GM12872 (cell line): ENCODE data around the gene FAM114A1.

Experiments
- CTCF ChIP-seq: IDR thresholded peaks from 3 replicates; pipeline ENCODE4 v1.5.1; 2011; ENCODE audit warnings: low read depth, mild to moderate bottlenecking, low read length, moderate library complexity; ENCODE audit not compliant: insufficient read depth

The FAM114A1 gene

GRCh38 chr4:38928568-38928967 is 61.0 kb downstream of the FAM114A1 start:
- TF ChIP-seq CTCF = no peak

- TF ChIP-seq CTCF = no peak
Observed at GRCh38 chr4:38928974-38929373, 61.4 kb downstream of the FAM114A1 start.

GRCh38 chr4:38930204-38930603 is 62.6 kb downstream of the FAM114A1 start:
- no peak for TF ChIP-seq CTCF

- no peak for TF ChIP-seq CTCF
Observed at GRCh38 chr4:38930707-38931106, 63.1 kb downstream of the FAM114A1 start.

- TF ChIP-seq CTCF = no peak
Observed at GRCh38 chr4:38931125-38931524, 63.5 kb downstream of the FAM114A1 start.

- no peak for TF ChIP-seq CTCF
Observed at GRCh38 chr4:38935391-38936073, 67.9 kb downstream of the FAM114A1 start.

- no peak for TF ChIP-seq CTCF
Observed at GRCh38 chr4:38939165-38939564, 71.6 kb downstream of the FAM114A1 start.

GRCh38 chr4:38940476-38940875 is 72.9 kb downstream of the FAM114A1 start:
- TF ChIP-seq CTCF = no peak
